ENCODE results near the gene MTCH1. TPM values are rescaled to one million over a fixed set of nuclear protein-coding genes. Genes with fewer than 3 reads are reported as not detected.
A peak's percentile ranks its signal among the peaks of the same experiment; 100 is the strongest.

The MTCH1 gene
- total and polyA plus RNA-seq, 2 experiments from 2014 or later, result 108 to 271 TPM

DNA sequence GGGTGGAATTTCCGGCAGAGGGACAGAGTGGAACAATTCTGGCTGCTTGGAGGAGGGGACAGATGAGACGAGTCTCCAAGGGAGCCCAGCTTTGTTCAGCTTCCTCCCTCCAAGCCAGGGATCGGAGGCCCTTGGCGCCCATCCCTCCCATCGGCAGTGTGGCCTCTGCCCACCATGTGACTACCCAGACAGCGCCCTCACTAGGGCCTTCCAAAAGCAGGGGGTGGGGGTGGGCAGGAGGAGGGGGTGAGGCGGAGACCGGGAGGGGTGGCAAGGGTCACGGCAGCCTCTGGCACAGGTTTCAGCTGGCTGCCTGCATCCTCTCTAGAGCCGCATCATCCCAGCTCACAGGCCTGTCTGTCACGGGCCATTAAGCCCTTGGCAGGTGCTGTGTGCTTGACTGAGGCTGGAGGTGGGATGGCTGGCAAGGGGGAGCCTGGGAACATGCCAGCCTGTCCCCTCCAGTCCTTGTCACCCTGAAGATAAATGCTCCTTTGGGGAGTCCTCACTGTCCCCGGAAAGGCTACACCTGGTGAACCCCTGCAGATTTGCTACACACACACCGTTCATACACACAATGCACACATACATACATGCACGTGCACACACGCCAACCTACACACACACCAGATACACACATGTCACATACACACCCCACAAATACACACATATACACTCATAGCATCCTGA, 13.2 kb upstream of the MTCH1 start:
- no peaks in the 10 kb centered on the region for H3K9me3 Mint-ChIP-seq
- peak; percentile 21; the same call in 2 of the 3 replicates for ATAC-seq
- H3K27ac Mint-ChIP-seq, result peak overlapping the region; percentile 63; the same call in 1 of the 2 replicates

DNA sequence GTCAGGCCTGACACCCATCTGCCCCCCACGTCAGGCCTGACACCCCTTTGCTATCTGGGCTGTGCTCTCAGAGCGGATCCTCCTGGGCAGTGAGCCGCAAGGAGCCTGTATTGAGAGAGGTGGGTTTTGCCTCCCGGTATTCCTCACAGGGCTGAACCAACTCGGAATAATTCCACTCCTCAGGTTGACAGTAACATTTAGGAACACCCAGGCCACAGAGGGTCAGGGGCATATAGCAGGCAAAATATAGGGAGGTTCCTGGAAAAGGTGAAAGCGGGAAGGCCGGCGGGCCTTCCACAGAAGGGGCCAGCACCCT, 12.7 kb upstream of the MTCH1 start:
- H3K9me2 ChIP-seq (ENCODE audit: insufficient read depth), result no peaks in the 10 kb centered on the region
- Mint-ChIP-seq H3K4me3 (no peak overlapping the region), H3K36me3 (ENCODE audit: low read depth) (no peaks in the 10 kb centered on the region; the same call in 2 of the 3 replicates), H3K27ac (peak overlapping the region; percentile 63; the same call in 1 of the 2 replicates), H3K4me1 (peaks cover 25% of the 10 kb centered on the region), H3K9me3 (no peaks in the 10 kb centered on the region), H3K27me3 (ENCODE audit: insufficient read depth, low read depth, poor library complexity) (peaks cover 22% of the 10 kb centered on the region)
- H3K27me3 ChIP-seq (ENCODE audit: insufficient read depth), result no peaks in the 10 kb centered on the region
- H3K79me2 ChIP-seq (replicated peaks; ENCODE audit: insufficient read depth), result no peaks in the 10 kb centered on the region
- ATAC-seq (no peak), DNase-seq (ENCODE audit: low spot score) (no peak)
- H3F3A ChIP-seq (replicated peaks; ENCODE audit: low read depth), result no peaks in the 10 kb centered on the region
- peak overlapping the region; percentile 86; the same call in 1 of the 2 replicates for H2AFZ ChIP-seq
- no peak overlapping the region for H3K27ac ChIP-seq (ENCODE audit: low read depth)
- no peak overlapping the region for H3K4me2 ChIP-seq
- no peaks in the 10 kb centered on the region for H3K4me1 ChIP-seq (ENCODE audit: insufficient read depth)
- no peaks in the 10 kb centered on the region for H3K36me3 ChIP-seq (ENCODE audit: insufficient read depth)
- no peak overlapping the region for H3K4me3 ChIP-seq
- no peaks in the 10 kb centered on the region for H4K20me1 ChIP-seq (replicated peaks; ENCODE audit: insufficient read depth)
- TF ChIP-seq, protein P1, sequence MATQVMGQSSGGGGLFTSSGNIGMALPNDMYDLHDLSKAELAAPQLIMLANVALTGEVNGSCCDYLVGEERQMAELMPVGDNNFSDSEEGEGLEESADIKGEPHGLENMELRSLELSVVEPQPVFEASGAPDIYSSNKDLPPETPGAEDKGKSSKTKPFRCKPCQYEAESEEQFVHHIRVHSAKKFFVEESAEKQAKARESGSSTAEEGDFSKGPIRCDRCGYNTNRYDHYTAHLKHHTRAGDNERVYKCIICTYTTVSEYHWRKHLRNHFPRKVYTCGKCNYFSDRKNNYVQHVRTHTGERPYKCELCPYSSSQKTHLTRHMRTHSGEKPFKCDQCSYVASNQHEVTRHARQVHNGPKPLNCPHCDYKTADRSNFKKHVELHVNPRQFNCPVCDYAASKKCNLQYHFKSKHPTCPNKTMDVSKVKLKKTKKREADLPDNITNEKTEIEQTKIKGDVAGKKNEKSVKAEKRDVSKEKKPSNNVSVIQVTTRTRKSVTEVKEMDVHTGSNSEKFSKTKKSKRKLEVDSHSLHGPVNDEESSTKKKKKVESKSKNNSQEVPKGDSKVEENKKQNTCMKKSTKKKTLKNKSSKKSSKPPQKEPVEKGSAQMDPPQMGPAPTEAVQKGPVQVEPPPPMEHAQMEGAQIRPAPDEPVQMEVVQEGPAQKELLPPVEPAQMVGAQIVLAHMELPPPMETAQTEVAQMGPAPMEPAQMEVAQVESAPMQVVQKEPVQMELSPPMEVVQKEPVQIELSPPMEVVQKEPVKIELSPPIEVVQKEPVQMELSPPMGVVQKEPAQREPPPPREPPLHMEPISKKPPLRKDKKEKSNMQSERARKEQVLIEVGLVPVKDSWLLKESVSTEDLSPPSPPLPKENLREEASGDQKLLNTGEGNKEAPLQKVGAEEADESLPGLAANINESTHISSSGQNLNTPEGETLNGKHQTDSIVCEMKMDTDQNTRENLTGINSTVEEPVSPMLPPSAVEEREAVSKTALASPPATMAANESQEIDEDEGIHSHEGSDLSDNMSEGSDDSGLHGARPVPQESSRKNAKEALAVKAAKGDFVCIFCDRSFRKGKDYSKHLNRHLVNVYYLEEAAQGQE (IDR thresholded peaks at IDR 0.05; ENCODE audit: unreplicated experiment), result no peak
- TF ChIP-seq EZH2phosphoT487 (IDR thresholded peaks at IDR 0.05; ENCODE audit: unreplicated experiment) (no peak), EZH2 (IDR thresholded peaks at IDR 0.05; ENCODE audit: low read depth, unreplicated experiment) (no peak), CREB1 (CRISPR knock-in tag; IDR thresholded peaks at IDR 0.05; ENCODE audit: low read depth) (no peak), ZNF114 (CRISPR knock-in tag; IDR thresholded peaks at IDR 0.05) (no peak), STAT1 (IDR thresholded peaks at IDR 0.05; ENCODE audit: unreplicated experiment) (no peak)

More for the DNA sequence above, 13.2 kb upstream of the MTCH1 start:
- Mint-ChIP-seq H3K4me1 (peaks cover 25% of the 10 kb centered on the region), H3K36me3 (ENCODE audit: low read depth) (no peaks in the 10 kb centered on the region; the same call in 2 of the 3 replicates), H3K27me3 (ENCODE audit: insufficient read depth, low read depth, poor library complexity) (peaks cover 23% of the 10 kb centered on the region), H3K4me3 (no peak overlapping the region)
- H3K27ac ChIP-seq (ENCODE audit: low read depth), result no peak overlapping the region
- no peak for DNase-seq (ENCODE audit: low spot score)
- no peaks in the 10 kb centered on the region for H3K4me1 ChIP-seq (ENCODE audit: insufficient read depth)
- H3K79me2 ChIP-seq (replicated peaks; ENCODE audit: insufficient read depth), result no peaks in the 10 kb centered on the region
- H3K4me2 ChIP-seq, result no peak overlapping the region
- H3F3A ChIP-seq (replicated peaks; ENCODE audit: low read depth), result no peaks in the 10 kb centered on the region
- H3K4me3 ChIP-seq, result no peak overlapping the region
- H3K27me3 ChIP-seq (ENCODE audit: insufficient read depth), result no peaks in the 10 kb centered on the region
- no peaks in the 10 kb centered on the region for H3K9me2 ChIP-seq (ENCODE audit: insufficient read depth)
- TF ChIP-seq POLR2AphosphoS5 (IDR thresholded peaks at IDR 0.05; ENCODE audit: low read depth) (no peak), NANOG (IDR thresholded peaks at IDR 0.05; ENCODE audit: borderline replicate concordance) (no peak), CTCF (conservative IDR thresholded peaks at IDR 0.05; ENCODE audit: low read depth in 2 of 2) (no peak; a peak in 1 of 4 replicates), CREB1 (CRISPR knock-in tag; IDR thresholded peaks at IDR 0.05; ENCODE audit: low read depth) (no peak), ZNF114 (CRISPR knock-in tag; IDR thresholded peaks at IDR 0.05) (no peak)
- TF ChIP-seq, protein P1 (IDR thresholded peaks at IDR 0.05; ENCODE audit: unreplicated experiment), result no peak
- no peaks in the 10 kb centered on the region for H4K20me1 ChIP-seq (replicated peaks; ENCODE audit: insufficient read depth)
- peak overlapping the region; percentile 86; the same call in 1 of the 2 replicates for H2AFZ ChIP-seq
- H3K36me3 ChIP-seq (ENCODE audit: insufficient read depth), result no peaks in the 10 kb centered on the region
